K562 (cell line): ENCODE measurements around the gene LPCAT1. TPM values are rescaled to one million over a fixed set of nuclear protein-coding genes. Genes with fewer than 3 reads are reported as not detected.

ENCODE experiments used
- ARID2 ChIP-seq: fragments of 450-650 bp; IDR thresholded peaks from 2 replicates; pipeline ENCODE4 v1.6.1; 2017; ENCODE audit warnings: antibody characterized with exemption, mild to moderate bottlenecking
- ATF1 ChIP-seq, 2 experiments: fragments of 450-650 bp in 1 of 2; IDR thresholded peaks; 2 replicates each; pipeline ENCODE4 v1.6.1; 2016; ENCODE audit warnings: missing compliant biosample characterization in 1 of 2, missing genetic modification characterization in 1 of 2
- BCOR ChIP-seq: fragments of 450-650 bp; IDR thresholded peaks from 2 replicates; pipeline ENCODE4 v1.6.1; 2016
- CREB3L1 ChIP-seq: fragments of 450-650 bp; IDR thresholded peaks from 2 replicates; pipeline ENCODE4 v1.6.1; 2014; ENCODE audit warnings: low read depth, mild to moderate bottlenecking, moderate library complexity, borderline replicate concordance
- CXXC5 ChIP-seq: fragments of 250-450 bp; sonication (Bioruptor Pico); IDR thresholded peaks from 2 replicates; pipeline ENCODE4 v1.8.0; 2022; ENCODE audit warnings: inconsistent platforms, mild to moderate bottlenecking, moderate library complexity
- E2F4 ChIP-seq: sonication (generic); formaldehyde crosslinking; IDR thresholded peaks from 2 replicates; pipeline ENCODE4 v1.8.0; 2022; ENCODE audit warnings: mild to moderate bottlenecking, low read depth, missing genetic modification reagents
- ESRRA ChIP-seq: fragments of 450-650 bp; IDR thresholded peaks from 2 replicates; pipeline ENCODE4 v1.6.1; 2014; ENCODE audit warnings: low read depth, mild to moderate bottlenecking, moderate library complexity, borderline replicate concordance
- FOXP4 ChIP-seq: sonication (generic); formaldehyde crosslinking; IDR thresholded peaks from 2 replicates; pipeline ENCODE4 v1.8.0; 2022; ENCODE audit warnings: mild to moderate bottlenecking, missing genetic modification reagents, borderline replicate concordance
- JUN ChIP-seq, 2 experiments: sonication (generic) in 1 of 2; formaldehyde crosslinking in 1 of 2; IDR thresholded peaks; 2 replicates each; pipeline versions ENCODE4 v1.6.1 to v1.8.0; 2012 to 2022; ENCODE audit warnings: borderline replicate concordance in 2 of 2, mild to moderate bottlenecking in 2 of 2, improper control_type of control experiment in 1 of 2, low read depth in 1 of 2, low read length in 1 of 2, missing genetic modification reagents in 1 of 2
- KDM5B ChIP-seq: fragments of 200-600 bp; sonication (generic); IDR thresholded peaks from 2 replicates; pipeline ENCODE4 v1.6.1; 2012; ENCODE audit warnings: low read depth, mild to moderate bottlenecking, moderate library complexity, low read length, control low read depth, inconsistent platforms; ENCODE audit not compliant: insufficient replicate concordance
- NFE2 ChIP-seq: IDR thresholded peaks from 2 replicates; pipeline ENCODE4 v1.6.1; 2014; ENCODE audit warnings: antibody characterized with exemption, low read depth
- NFIX ChIP-seq: fragments of 250-450 bp; sonication (Bioruptor Pico); IDR thresholded peaks from 2 replicates; pipeline ENCODE4 v1.4.0; 2020; ENCODE audit warnings: low read depth, mild to moderate bottlenecking, moderate library complexity
- NR4A1 ChIP-seq, 2 experiments: fragments of 250-450 bp in 1 of 2; fragments of 450-650 bp in 1 of 2; sonication (Bioruptor Pico) in 1 of 2; IDR thresholded peaks; 2 replicates each; pipeline versions ENCODE4 v1.4.0 to v1.6.1; 2016 to 2020; ENCODE audit warnings: mild to moderate bottlenecking in 2 of 2, missing compliant biosample characterization in 1 of 2, missing genetic modification characterization in 1 of 2, moderate library complexity in 1 of 2
- SIN3B ChIP-seq: fragments of 450-650 bp; IDR thresholded peaks from 2 replicates; pipeline ENCODE4 v1.6.1; 2017; ENCODE audit warnings: low read depth, mild to moderate bottlenecking, moderate library complexity
- ZBTB17 ChIP-seq: fragments of 450-650 bp; formaldehyde crosslinking; IDR thresholded peaks from 2 replicates; pipeline ENCODE4 v1.4.0; 2020; ENCODE audit warnings: mild to moderate bottlenecking
- ZNF511 ChIP-seq: sonication (generic); formaldehyde crosslinking; IDR thresholded peaks from 2 replicates; pipeline ENCODE4 v1.8.0; 2022; ENCODE audit warnings: mild to moderate bottlenecking, missing genetic modification reagents
- polyA plus RNA-seq, 8 experiments: library from polyadenylated mRNA; depleted of rRNA in 4 of 8; stranded (reverse) in 5 of 8; unstranded in 3 of 8; fragments of >200 nt; fragmentation: Nextera tagmentation in 2 of 8; fragmentation: Illumina TruSeq in 1 of 8; extraction: Ambion mirVana in 2 of 8; extraction: Trizol in 1 of 8; gene quantifications; 2 replicates each; pipeline versions ENCODE4 v1.2.1 to v1.2.3, GENCODE V29; 2011 to 2014; ENCODE audit warnings: inconsistent platforms in 1 of 8, missing spikeins in 1 of 8
- total RNA-seq, 7 experiments: library from RNA; depleted of rRNA in 6 of 7; stranded (reverse); fragments of >200 nt in 6 of 7; fragmentation: Illumina TruSeq in 2 of 7; extraction: Trizol in 2 of 7; gene quantifications; 2 replicates each; pipeline versions ENCODE4 v1.2.1 to v1.2.3, GENCODE V29; 2011 to 2021; ENCODE audit warnings: low replicate concordance in 1 of 7

LPCAT1 gene
- total and polyA plus RNA-seq, 9 of the 15 experiments (the other 6 are each of a cell fraction or from before 2014, with no cell fraction given) = 0.14 to 18.4 (median 13.9) TPM

- TF ChIP-seq CREB3L1 (peak; percentile 88), NR4A1 (CRISPR knock-in tag; IDR thresholded peaks at IDR 0.05) (peak; percentile 58; the same call in 1 of the 2 replicates), NR4A1 (tag; IDR thresholded peaks at IDR 0.05) (no peak), ZBTB17 (CRISPR knock-in tag) (0 out of 2 replicates have a peak, but pooled peaks have one; percentile 44), ARID2 (no peak), KDM5B (peak; percentile 75), NFIX (CRISPR knock-in tag) (no peak), ESRRA (no peak), NFE2 (no peak), ZNF511 (CRISPR knock-in tag) (peak; percentile 81; the same call in 1 of the 2 replicates), E2F4 (CRISPR knock-in tag) (peak; percentile 75), BCOR (peak; percentile 13; the same call in 1 of the 2 replicates), SIN3B (0 out of 2 replicates have a peak, but pooled peaks have one; percentile 38), CXXC5 (CRISPR knock-in tag) (peak; percentile 85), FOXP4 (no peak), JUN (IDR thresholded peaks at IDR 0.05; ENCODE audit: borderline replicate concordance, low read depth, low read length) (0 out of 2 replicates have a peak, but pooled peaks have one; percentile 17), JUN (CRISPR knock-in tag; IDR thresholded peaks at IDR 0.05; ENCODE audit: borderline replicate concordance) (no peak), ATF1 (CRISPR knock-in tag; IDR thresholded peaks at IDR 0.05) (no peak), ATF1 (tag; IDR thresholded peaks at IDR 0.05) (peak; percentile 76)
These were observed at the start of gene LPCAT1 (continued) for GRCh38 chr5:1523793-1524480.
